GM21576 (cell line): Measurements from ENCODE around the gene IL13.
"Not testable (repeated sequence)": the region's sequence is repeated elsewhere in the genome, so short reads cannot be mapped to it uniquely, and the experiment has no call there.

Experiments used
- ATAC-seq: cut with Tn5 transposase; IDR thresholded peaks from one replicate; pipeline ENCODE4 v1.9.1; 2021; ENCODE audit warnings: mild to moderate bottlenecking, moderate library complexity; ENCODE audit not compliant: unreplicated experiment

IL13 gene

DNA sequence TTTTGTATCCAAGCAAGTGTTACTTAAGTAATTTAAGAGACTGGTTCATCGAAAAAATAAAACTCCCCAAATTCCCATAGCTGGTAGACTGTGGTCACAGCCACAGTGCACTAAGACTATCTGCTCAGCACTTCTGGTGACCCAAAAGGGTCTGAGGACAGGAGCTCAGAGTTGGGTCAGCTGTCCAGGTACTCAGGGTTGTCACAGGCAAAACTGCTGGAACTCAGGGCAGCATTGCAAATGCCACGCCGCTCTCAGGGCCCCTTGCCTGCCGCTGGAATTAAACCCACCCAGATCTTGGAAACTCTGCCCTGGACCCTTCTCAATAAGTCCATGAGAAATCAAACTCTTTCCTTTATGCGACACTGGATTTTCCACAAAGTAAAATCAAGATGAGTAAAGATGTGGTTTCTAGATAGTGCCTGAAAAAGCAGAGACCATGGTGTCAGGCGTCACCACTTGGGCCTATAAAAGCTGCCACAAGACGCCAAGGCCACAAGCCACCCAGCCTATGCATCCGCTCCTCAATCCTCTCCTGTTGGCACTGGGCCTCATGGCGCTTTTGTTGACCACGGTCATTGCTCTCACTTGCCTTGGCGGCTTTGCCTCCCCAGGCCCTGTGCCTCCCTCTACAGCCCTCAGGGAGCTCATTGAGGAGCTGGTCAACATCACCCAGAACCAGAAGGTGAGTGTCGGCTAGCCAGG is at the start of gene IL13:
Gene IL13 (plus strand): TSS at position 498 of the 705 bp plus-strand sequence. CDS start 14 bp downstream, at position 512.
- ATAC-seq = no peak

DNA sequence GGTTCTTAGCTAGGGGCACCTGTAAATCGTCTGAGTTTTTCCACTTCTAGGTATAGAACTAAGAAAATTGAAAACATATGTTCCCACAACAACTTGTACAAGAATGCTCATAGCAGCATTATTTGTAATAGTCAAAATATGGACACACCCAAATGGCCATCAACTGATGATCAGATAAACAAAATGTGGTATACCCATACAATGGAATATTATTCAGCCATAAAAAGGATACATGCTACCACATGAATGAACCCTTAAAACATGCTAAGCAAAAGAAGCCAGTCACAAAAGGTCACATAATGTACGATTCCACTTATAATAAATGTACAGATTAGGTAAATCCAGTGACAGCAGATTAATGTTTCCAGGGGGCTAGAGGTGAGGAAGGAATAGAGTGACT is 46.0 kb upstream of the IL13 start:
- ATAC-seq = no peak

DNA sequence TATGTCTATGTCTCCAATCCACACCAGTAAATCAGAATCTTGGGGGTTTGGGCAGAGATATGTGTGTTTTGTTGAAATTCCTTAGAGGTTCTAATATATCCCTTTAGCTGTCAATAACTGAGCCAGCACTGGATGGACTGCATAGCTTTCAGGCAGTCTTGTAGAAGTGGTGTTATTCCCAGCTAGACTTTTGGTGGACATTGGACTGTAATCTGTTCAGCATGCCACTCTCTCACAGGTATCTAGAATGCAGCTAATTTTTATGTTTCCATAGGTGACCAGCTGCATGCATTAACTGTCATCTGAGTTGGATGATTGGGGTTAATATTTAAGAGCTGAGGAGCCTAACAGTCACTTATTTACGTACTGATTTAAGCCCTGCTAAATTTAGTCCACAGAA is 45.1 kb upstream of the IL13 start:
- no peak for ATAC-seq

DNA sequence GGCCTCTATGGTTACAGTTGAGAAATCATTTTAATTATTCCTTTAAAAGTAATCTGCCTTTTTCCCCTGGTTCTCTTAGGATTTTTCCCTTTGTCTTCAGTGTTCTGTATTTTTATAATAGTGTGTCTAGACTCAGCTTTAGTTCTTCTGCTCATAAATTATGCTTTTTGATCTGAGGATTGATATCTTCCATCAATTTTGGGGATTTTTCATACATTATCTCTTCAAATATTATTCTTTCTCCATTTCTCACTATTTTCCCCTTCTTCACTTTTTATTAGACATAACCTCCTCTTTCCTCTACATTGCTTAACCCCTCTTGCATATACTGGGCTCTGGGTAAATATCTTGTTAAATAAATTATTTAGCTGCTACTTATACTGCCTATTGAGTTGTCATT is 36.3 kb upstream of the IL13 start:
- ATAC-seq = no peak

DNA sequence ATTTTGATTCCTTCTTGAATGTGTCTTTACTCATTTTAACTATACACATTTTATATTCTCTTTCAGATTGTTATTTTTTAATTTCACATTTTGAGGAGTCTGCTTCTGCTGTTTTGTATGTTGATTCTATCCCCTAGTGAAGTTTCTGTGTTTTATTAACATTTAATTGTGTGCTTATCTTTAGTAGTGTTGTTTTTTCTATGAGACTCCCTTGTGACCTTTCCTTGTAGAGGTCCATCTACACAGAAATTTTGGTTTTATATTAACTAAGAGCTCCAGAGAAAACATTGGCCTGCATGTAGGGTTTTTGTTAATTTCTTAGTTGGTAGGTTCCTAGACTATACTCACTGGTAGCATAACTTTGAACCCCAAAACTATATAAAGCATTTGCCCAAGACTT is 35.4 kb upstream of the IL13 start:
- no peak for ATAC-seq

DNA sequence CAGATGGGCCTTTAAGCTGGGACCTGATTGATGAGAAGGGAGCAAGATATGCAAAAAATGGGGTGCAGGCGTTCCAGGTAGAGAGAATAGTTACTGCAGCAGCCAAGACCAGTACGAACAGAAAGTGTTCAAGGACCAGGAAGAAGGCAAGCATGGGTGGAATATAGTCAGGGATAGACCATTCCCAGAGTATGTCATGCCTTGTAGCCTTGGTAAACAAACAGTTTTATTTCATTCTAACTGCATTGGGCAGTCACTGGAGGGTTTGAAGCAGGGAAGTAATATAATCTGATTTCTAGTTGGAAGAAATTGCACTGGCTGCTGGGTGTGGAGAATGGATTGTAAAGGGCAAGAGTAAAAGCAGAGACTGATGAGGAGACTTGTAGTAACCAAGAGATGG is 30.5 kb upstream of the IL13 start:
- no peak for ATAC-seq

DNA sequence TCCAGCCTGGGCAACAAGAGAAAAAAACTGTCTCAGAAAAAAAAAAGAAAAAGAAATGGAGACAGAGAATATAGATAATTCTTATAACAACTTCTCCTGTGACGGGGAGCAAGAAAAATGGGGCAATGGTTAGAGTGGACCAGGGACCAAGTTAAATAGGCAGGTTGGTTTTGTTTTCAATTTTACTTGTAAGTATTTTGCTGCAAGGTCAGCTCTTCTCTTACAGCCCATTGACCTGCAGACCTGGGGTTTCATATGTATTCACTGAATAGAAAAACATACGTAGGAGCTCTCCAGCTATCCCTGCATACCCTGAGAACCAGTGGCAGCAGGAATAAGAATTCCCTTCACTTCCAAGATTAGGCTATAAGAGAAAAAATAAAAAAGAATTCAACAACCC is 29.2 kb upstream of the IL13 start:
- no peak for ATAC-seq

DNA sequence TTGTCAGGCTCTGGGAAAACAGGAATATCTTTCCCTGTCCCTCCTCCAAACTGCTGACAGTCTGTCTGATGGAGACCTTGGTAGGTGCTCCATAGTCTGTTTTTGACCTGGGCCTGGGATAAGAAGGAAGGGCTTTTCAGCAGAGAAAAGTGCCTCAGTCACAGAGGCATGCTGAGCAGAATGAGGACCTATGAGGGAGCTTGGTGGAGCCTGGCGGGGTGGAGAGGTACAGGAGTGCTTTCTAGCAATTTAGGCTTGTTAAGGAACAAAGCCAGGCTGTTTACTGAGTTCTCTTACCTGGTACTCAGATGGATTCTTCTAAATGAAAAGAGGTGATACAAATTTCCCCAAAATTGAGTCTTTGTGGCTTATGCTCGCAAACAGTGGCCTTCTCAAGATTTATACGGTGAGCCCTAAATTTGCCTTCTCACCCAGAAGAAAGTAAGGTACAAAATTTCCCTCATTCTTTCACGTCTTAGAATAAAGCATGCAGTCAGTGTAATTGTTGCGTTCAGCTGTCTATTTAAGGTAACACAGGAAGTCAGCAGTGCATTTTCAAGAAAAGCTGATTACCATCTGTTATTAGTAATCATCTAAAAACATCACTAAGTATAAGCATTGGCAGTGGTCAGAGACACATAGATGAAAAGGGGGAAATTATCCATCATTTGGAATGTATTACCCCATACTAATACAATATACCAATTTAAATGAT is 28.6 kb upstream of the IL13 start:
- ATAC-seq = peak; percentile 83

DNA sequence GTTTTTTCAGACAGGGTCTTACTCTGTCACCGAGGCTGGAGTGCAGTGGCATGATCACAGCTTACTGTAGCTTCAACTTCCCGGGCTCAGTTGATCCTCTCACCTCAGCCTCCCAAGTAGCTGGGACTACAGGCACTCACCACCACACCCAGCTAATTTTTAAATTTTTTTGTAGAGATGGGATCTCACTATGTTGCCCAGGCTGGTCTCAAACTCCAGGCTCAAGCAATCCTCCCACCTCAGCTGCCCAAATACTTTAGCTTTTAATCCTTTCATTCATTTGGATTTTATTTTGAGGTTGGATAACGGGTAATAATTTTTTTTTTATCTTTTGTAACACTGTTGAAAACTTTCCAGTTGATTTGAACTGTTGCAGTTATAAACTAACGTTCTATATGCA is 24.4 kb upstream of the IL13 start:
- not testable (repeated sequence) for ATAC-seq

DNA sequence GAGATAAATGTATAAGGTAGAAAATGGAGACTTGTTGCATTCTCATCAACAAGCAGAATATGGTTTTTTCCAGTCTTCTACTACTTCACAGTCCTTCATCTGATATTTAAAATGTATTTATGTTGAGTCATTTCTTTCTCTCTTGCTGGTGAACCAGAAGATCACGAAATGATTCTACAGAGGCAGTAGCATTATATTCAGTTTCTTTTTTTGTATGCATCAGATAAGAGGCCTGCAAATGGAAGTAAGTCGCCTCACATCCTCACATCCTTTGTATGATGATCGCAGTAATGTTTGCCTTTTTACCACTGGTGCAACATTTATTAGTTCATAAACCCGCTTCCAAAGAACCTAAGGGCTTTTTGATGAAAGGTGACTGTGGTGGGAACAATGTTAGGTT is 22.1 kb upstream of the IL13 start:
- ATAC-seq = peak; percentile 33

DNA sequence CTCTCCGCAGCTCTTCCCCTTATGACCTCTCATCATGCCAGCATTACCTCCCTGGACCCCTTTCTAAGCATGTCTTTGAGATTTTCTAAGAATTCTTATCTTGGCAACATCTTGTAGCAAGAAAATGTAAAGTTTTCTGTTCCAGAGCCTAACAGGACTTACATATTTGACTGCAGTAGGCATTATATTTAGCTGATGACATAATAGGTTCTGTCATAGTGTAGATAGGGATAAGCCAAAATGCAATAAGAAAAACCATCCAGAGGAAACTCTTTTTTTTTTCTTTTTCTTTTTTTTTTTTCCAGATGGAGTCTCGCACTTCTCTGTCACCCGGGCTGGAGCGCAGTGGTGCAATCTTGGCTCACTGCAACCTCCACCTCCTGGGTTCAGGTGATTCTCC is 20.7 kb upstream of the IL13 start:
- no peak for ATAC-seq

DNA sequence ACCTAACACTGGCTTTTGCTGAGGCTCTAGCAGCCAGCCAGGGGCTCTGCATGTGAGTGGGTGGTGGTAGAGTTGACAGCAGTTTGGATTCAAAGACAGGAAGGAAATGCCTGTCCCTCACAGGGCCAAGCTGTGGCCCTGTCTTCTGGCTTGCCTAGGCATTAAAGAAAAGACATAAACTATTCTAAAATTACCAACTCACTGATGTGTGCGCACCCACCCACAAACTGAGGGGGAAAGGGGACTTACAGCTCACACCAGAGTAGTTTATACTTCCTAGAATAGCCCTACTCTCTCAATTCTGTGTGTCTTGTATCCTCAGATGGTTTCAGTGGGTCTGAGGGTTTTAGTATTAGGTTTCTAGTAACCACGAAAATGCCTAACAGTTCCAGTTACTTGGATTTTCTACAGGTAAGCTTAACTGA is 18.3 kb upstream of the IL13 start:
- peak; percentile 71 for ATAC-seq

DNA sequence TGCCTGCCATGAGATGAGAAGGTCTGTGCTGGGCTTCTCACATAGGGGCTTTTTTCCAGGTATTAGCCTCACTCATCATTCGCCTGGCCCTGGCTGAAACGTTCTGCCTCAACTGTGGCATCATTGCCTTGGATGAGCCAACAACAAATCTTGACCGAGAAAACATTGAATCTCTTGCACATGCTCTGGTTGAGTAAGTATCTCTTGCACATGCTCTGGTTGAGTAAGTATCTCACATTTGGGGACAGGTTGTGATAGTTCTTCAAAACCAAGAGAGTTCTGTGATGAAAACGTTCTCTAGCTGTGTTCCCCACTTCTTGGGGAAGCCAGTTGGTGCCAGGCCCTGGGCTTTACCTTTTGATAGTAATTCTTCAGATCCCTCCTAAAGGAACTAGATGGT is 17.4 kb upstream of the IL13 start:
- ATAC-seq = no peak

DNA sequence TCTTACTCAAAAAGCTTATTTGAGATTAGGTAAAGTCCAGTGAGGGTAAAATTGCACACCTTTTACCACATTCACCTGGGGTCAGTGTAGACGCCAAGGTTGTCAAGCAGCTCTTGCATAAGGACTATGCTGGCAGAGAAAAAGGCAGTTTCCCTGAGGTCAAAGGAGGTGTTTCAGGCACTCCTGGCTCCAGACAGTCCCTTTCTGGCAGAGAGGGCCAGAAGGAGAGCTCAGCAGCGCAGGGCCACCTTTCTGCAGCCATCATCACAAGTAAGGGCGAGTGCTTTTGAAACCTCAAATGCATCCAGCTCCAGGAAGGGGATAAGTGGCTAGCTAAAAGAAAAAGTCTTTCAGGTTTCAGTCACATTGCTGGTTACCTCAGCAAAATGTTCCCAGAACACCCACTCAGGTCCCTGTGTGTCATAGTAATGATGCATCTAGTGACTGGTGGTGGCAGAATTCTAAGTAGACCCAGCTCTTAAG is 16.7 kb upstream of the IL13 start:
- no peak for ATAC-seq

DNA sequence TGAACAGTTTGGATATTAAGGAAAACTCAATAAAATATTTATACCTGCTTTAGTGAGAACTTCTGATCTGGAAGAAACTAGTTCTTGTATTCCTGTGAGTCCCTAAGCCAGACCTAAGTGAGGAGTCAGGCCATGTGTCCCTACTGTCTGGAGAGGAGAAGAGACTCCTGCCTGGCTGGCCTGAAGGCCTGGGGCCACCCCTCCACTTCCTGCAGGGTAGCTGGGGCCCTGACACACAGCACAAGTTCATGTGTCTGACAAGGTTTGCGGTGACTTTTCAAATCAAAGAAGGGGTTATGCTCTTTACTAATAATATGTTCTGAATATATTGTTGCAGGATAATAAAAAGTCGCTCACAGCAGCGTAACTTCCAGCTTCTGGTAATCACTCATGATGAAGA is 16.1 kb upstream of the IL13 start:
- ATAC-seq = no peak

DNA sequence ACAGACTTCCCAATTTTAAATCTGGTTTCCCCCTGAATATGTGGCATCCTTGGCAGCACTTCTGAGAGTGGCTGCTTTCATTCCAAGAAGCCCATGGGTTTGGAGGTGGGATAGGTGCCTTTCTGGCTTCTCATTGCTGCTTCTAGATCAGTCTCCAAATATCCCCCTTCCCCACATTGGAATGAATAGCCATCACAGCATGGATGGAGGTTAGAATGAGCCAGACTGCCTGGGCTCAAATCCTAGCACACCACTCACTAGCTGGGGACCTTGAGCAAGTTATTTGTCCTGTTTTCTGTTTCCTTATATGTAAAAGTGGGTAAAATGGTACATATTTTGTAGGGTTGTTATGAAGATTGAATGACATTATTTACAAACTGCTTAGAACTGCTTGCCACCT is 13.8 kb upstream of the IL13 start:
- ATAC-seq = no peak

DNA sequence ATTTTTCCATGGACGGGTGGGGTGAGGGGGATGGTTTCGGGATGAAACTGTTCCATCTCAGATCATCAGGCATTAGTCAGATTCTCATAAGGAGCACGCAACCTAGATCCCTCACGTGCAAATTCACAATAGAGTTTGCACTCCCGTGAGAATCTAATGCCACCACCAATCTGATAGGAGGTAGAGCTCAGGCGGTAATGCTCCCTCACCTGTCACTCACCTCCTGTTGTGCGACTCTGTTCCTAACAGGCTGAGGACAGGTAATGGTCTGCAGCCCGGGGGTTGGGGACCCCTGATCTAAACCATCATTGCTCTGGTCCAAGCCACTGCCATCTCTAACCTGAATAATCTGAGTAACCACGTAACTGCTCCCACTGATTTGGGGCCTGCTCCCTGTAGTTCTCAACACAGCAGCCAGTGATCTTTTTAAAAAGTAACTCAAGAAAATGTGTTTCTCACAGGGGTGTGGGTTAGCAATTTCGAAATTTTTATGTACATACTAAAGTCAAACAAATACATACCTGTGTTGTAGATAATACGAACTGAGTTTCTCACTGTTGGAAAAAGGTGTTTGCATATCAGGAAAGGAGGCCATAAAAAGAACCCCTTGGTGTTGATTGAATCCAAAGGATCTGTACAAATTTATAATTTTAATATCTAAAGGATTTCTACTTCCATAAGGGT is 11.2 kb upstream of the IL13 start:
- no peak for ATAC-seq

DNA sequence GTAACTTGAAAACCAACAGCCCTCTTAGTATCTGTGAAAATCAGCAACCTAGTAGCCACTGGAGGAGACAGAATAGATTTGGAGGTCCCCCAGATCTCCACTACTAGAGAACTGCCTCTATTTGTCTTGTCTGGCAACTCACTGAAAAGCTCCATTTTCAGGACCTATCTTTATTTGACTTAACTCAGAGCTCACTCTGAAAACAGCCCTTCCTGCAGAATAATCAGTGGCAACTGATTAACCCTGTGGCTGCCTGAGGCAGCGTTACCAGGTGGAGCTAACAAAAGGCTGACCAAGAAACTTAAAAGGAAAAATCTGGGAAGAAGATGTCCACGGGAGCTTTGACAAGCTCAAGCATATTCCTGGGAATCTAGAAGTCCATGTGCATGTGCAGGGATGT is 10.5 kb upstream of the IL13 start:
- no peak for ATAC-seq

DNA sequence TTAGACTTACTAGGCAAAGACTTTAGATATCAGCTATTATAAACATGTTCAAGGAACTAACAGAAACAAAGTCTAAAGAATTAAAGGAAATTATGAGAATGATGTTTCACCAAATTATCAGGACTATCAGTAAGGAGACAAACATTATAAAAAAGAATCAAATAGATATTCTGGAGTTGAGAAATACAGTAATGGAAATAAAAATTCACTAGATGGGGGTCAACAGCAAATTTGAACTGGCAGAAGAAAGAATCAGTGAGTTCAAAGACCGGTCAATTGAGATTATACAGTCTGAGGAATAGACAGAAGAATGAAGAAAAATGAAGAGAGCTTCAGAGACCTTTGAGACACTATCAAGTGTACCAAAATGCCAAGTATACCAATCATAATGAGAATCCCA is 9.6 kb upstream of the IL13 start:
- ATAC-seq = no peak

DNA sequence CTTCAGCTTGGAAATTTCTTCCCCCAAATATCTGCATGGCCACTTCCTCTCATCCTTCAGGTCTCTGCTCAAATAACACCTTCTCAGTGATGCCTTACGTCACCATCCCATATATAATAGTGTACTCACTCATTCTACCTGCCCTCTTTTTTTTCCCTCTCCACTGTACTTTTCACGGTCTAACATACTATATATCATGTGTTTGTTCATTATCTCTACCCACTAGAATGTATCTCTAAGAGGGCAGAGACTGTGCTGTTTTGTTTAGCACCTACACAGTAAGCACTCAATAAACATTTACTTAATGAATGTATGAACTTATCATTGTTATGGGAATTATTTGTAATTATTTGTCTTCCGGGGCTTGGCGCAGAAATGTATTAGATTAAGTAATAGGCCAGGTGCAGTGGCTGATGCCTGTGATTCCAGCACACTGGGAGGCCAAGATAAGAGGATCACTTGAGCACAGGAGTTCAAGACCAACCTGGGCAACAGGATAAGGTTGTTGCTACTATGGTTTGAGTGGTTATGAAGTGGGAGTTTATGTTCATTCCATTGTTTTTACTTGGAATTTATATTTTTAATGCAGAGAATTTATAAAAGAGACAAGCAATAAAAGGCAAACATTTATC is 6.0 kb upstream of the IL13 start:
- no peak for ATAC-seq

DNA sequence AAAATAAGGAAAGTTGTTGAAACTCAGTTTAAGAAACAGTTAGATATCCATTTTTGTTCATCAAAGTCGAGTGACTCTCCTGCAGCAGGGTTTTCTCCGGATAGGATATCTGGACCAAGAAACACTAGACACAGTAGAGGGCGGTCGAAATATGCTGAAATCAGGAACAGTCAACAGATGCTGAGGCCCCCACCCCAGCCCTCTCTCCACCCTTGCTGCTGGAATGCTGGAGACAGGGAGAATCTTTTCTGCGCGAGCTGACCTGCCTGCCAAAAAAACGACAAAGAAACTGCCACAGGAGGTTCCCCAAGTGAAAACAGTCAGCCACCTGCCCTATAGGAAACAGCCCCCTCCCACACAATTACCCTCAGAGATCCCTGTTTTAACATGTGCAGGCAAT is 4.3 kb upstream of the IL13 start:
- no peak for ATAC-seq
